Nephron (organoid): Measurements from ENCODE around the gene EFTUD2.

Source experiments
- H3K27ac Mint-ChIP-seq, 3 experiments: 2 replicates each; pipeline ENCODE4 v1.8.0; 2020; ENCODE audit warnings: mixed read lengths in 3 of 3, mild to moderate bottlenecking in 2 of 3, moderate library complexity in 1 of 3
- H3K27me3 Mint-ChIP-seq: 2 replicates; pipeline ENCODE4 v1.8.0; 2021; ENCODE audit warnings: low read depth, mild to moderate bottlenecking, moderate library complexity, mixed read lengths
- H3K36me3 Mint-ChIP-seq: 2 replicates; pipeline ENCODE4 v1.8.0; 2020; ENCODE audit warnings: low read depth, mixed read lengths
- H3K4me1 Mint-ChIP-seq: 2 replicates; pipeline ENCODE4 v1.8.0; 2020; ENCODE audit warnings: mixed read lengths
- H3K4me3 Mint-ChIP-seq, 3 experiments: 2 replicates each; pipeline ENCODE4 v1.8.0; 2020; ENCODE audit warnings: mild to moderate bottlenecking in 3 of 3, mixed read lengths in 3 of 3, moderate library complexity in 2 of 3
- H3K9me3 Mint-ChIP-seq: 2 replicates; pipeline ENCODE4 v1.8.0; 2020; ENCODE audit warnings: mixed read lengths
- TF ChIP-seq, protein P1 (sequence below), 3 experiments: fragments of 200-600 bp; sonication (generic); IDR thresholded peaks; one replicate each; pipeline ENCODE4 v1.5.0; 2021; ENCODE audit warnings: antibody characterized with exemption in 3 of 3; ENCODE audit not compliant: unreplicated experiment in 3 of 3

Gene EFTUD2

GRCh38 chr17:44906010-44906646 is 6.9 kb upstream of the EFTUD2 start:
- Mint-ChIP-seq H3K36me3 (no peaks in the 10 kb centered on the region), H3K9me3 (no peaks in the 10 kb centered on the region), H3K27ac (peak overlapping the region in 2 of 3 experiments; percentile 18 to 27), H3K4me3 (no peak overlapping the region), H3K4me1 (peaks cover 44% of the 10 kb centered on the region), H3K27me3 (peaks cover 35% of the 10 kb centered on the region)
- TF ChIP-seq, protein P1, sequence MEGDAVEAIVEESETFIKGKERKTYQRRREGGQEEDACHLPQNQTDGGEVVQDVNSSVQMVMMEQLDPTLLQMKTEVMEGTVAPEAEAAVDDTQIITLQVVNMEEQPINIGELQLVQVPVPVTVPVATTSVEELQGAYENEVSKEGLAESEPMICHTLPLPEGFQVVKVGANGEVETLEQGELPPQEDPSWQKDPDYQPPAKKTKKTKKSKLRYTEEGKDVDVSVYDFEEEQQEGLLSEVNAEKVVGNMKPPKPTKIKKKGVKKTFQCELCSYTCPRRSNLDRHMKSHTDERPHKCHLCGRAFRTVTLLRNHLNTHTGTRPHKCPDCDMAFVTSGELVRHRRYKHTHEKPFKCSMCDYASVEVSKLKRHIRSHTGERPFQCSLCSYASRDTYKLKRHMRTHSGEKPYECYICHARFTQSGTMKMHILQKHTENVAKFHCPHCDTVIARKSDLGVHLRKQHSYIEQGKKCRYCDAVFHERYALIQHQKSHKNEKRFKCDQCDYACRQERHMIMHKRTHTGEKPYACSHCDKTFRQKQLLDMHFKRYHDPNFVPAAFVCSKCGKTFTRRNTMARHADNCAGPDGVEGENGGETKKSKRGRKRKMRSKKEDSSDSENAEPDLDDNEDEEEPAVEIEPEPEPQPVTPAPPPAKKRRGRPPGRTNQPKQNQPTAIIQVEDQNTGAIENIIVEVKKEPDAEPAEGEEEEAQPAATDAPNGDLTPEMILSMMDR (IDR thresholded peaks at IDR 0.05; ENCODE audit: unreplicated experiment in 3 of 3): no peak

GRCh38 chr17:44905006-44906000 is 6.1 kb upstream of the EFTUD2 start:
- Mint-ChIP-seq H3K27me3 (peaks cover 27% of the 10 kb centered on the region), H3K4me1 (peaks cover 53% of the 10 kb centered on the region), H3K36me3 (no peaks in the 10 kb centered on the region), H3K9me3 (no peaks in the 10 kb centered on the region), H3K4me3 (peak overlapping the region in 1 of 3 experiments; percentile 2), H3K27ac (peak overlapping the region in 2 of 3 experiments; percentile 27 to 69)
- TF ChIP-seq, protein P1 (IDR thresholded peaks at IDR 0.05; ENCODE audit: unreplicated experiment in 3 of 3): no peak

DNA sequence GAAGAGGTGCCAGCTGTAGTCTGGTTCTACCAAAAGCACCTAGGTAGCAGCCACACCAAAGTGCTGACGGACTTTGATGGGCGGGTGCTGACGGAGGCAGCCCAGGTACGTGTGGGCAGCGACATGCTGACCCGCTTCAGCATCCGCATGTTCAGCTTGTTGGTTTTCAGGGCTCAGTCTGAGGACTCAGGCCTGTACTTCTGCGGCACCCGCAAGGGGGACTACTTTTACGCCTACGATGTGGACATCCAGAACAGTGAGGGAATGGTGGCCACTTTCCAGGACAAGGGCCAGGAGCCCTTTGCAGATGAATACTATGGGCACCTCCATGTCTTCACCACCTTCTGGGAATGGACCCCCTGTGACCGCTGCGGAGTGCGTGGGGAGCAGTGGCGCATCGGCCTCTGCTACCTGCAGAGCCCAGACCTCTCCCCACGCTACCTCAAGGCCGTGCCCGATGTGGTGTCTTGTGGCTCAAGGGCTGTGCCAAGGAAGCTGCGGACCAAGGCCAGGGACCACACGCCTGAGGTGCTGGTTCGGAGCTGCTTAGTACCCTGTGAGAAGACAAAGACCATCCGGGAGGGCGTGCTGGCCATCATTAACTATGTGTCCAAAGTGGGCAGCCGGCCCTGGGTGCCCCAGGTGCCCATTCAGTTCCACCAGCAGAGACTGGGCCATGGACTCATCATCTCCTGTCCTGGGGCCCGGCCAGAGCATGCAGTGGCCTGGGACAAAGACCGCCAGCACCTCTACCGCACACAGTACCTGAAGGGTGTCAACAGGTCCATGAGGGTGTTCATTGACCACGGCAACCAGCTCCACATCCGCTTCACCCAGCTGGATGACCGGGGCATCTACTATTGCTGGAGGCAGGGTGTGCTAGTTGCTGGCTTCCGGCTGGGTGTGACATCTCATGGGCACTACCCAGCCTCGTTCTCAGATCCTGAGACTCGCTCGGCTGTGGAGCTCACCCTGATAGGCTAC is 5.0 kb upstream of the EFTUD2 start:
- TF ChIP-seq, protein P1 (IDR thresholded peaks at IDR 0.05; ENCODE audit: unreplicated experiment in 3 of 3): no peak
- H3K4me3 Mint-ChIP-seq: no peak overlapping the region
- H3K4me1 Mint-ChIP-seq: peaks cover 59% of the 10 kb centered on the region
- H3K27ac Mint-ChIP-seq: no peak overlapping the region
- H3K27me3 Mint-ChIP-seq: peaks cover 17% of the 10 kb centered on the region
- H3K9me3 Mint-ChIP-seq: no peaks in the 10 kb centered on the region
- no peaks in the 10 kb centered on the region for H3K36me3 Mint-ChIP-seq

GRCh38 chr17:44903012-44903685 is 3.9 kb upstream of the EFTUD2 start:
- peaks cover 67% of the 10 kb centered on the region for H3K4me1 Mint-ChIP-seq
- peak overlapping the region; percentile 5 to 55 (median 17) for H3K4me3 Mint-ChIP-seq
- TF ChIP-seq, protein P1 (IDR thresholded peaks at IDR 0.05; ENCODE audit: unreplicated experiment in 3 of 3): no peak
- no peaks in the 10 kb centered on the region for H3K9me3 Mint-ChIP-seq
- H3K27me3 Mint-ChIP-seq: peaks cover 6% of the 10 kb centered on the region
- H3K36me3 Mint-ChIP-seq: no peaks in the 10 kb centered on the region
- no peak overlapping the region for H3K27ac Mint-ChIP-seq

GRCh38 chr17:44902135-44902760 is 3.0 kb upstream of the EFTUD2 start:
- peak overlapping the region; percentile 9 to 96 (median 81) for H3K4me3 Mint-ChIP-seq
- H3K4me1 Mint-ChIP-seq: peaks cover 63% of the 10 kb centered on the region
- H3K36me3 Mint-ChIP-seq: no peaks in the 10 kb centered on the region
- peak overlapping the region in 2 of 3 experiments; percentile 34 to 100 for H3K27ac Mint-ChIP-seq
- peaks cover 3% of the 10 kb centered on the region for H3K27me3 Mint-ChIP-seq
- TF ChIP-seq, protein P1 (IDR thresholded peaks at IDR 0.05; ENCODE audit: unreplicated experiment in 3 of 3): no peak
- H3K9me3 Mint-ChIP-seq: no peaks in the 10 kb centered on the region
